ENCODE measurements around the gene OR11A1.

The OR11A1 gene
- total RNA-seq = 0 reads per million in 3 donors

GRCh38 chr6:29456971-29457370 lies at the start of gene OR11A1, which contains the start of gene OR2H1:
Gene OR11A1 (minus strand): TSS chr6:29457071. CDS start chr6:29427641, 29,430 bp downstream.
Gene OR2H1 (plus strand): TSS chr6:29457155. CDS start chr6:29461770, 4,615 bp downstream.
- H3K27me3 ChIP-seq (replicated peaks; ENCODE audit: control insufficient read depth, insufficient read depth, low read length, poor library complexity, severe bottlenecking) = peaks cover 4% of the 10 kb centered on the region

GRCh38 chr6:29506446-29507067 lies 49.7 kb upstream of the OR11A1 start:
- Histone ChIP-seq H3K36me3 (ENCODE audit: control insufficient read depth, insufficient read depth, low read length) (no peaks in the 10 kb centered on the region), H3K4me1 (ENCODE audit: control insufficient read depth, insufficient read depth, low read length, poor library complexity, severe bottlenecking) (no peaks in the 10 kb centered on the region), H3K9me3 (ENCODE audit: control insufficient read depth, low read length) (no peaks in the 10 kb centered on the region), H3K27ac (ENCODE audit: insufficient read depth, low read length, poor library complexity, severe bottlenecking) (no peak overlapping the region), H3K4me3 (ENCODE audit: insufficient read depth, low read depth, low read length, poor library complexity, severe bottlenecking) (no peak overlapping the region), H3K27me3 (replicated peaks; ENCODE audit: control insufficient read depth, insufficient read depth, low read length, poor library complexity, severe bottlenecking) (no peaks in the 10 kb centered on the region)
- DNase-seq = no peak

More at GRCh38 chr6:29456971-29457370, at the start of gene OR11A1, which contains the start of gene OR2H1:
- H3K4me3 ChIP-seq (ENCODE audit: insufficient read depth, low read depth, low read length, poor library complexity, severe bottlenecking) = no peak within 1 kb of the TSS
- no peaks in the 10 kb centered on the region for H3K9me3 ChIP-seq (ENCODE audit: control insufficient read depth, low read length)
- DNase-seq = no peak
- H3K27ac ChIP-seq (ENCODE audit: insufficient read depth, low read length, poor library complexity, severe bottlenecking) = no peak within 1 kb of the TSS
- H3K36me3 ChIP-seq (ENCODE audit: control insufficient read depth, insufficient read depth, low read length) = no peaks in the 10 kb centered on the region
- no peaks in the 10 kb centered on the region for H3K4me1 ChIP-seq (ENCODE audit: control insufficient read depth, insufficient read depth, low read length, poor library complexity, severe bottlenecking)

GRCh38 chr6:29505808-29506207 lies 48.9 kb upstream of the OR11A1 start:
- H3K27me3 ChIP-seq (replicated peaks; ENCODE audit: control insufficient read depth, insufficient read depth, low read length, poor library complexity, severe bottlenecking) = no peaks in the 10 kb centered on the region
- no peaks in the 10 kb centered on the region for H3K9me3 ChIP-seq (ENCODE audit: control insufficient read depth, low read length)
- no peaks in the 10 kb centered on the region for H3K4me1 ChIP-seq (ENCODE audit: control insufficient read depth, insufficient read depth, low read length, poor library complexity, severe bottlenecking)
- H3K27ac ChIP-seq (ENCODE audit: insufficient read depth, low read length, poor library complexity, severe bottlenecking) = no peak overlapping the region
- H3K4me3 ChIP-seq (ENCODE audit: insufficient read depth, low read depth, low read length, poor library complexity, severe bottlenecking) = no peak overlapping the region
- no peaks in the 10 kb centered on the region for H3K36me3 ChIP-seq (ENCODE audit: control insufficient read depth, insufficient read depth, low read length)
- no peak for DNase-seq

GRCh38 chr6:29504961-29505360 lies 48.1 kb upstream of the OR11A1 start:
- H3K27ac ChIP-seq (ENCODE audit: insufficient read depth, low read length, poor library complexity, severe bottlenecking) = no peak overlapping the region
- no peak overlapping the region for H3K4me3 ChIP-seq (ENCODE audit: insufficient read depth, low read depth, low read length, poor library complexity, severe bottlenecking)
- H3K36me3 ChIP-seq (ENCODE audit: control insufficient read depth, insufficient read depth, low read length) = no peaks in the 10 kb centered on the region
- peaks cover 3% of the 10 kb centered on the region for H3K27me3 ChIP-seq (replicated peaks; ENCODE audit: control insufficient read depth, insufficient read depth, low read length, poor library complexity, severe bottlenecking)
- H3K9me3 ChIP-seq (ENCODE audit: control insufficient read depth, low read length) = no peaks in the 10 kb centered on the region
- no peak for DNase-seq
- H3K4me1 ChIP-seq (ENCODE audit: control insufficient read depth, insufficient read depth, low read length, poor library complexity, severe bottlenecking) = no peaks in the 10 kb centered on the region

- Histone ChIP-seq H3K27me3 (replicated peaks; ENCODE audit: control insufficient read depth, insufficient read depth, low read length, poor library complexity, severe bottlenecking) (peaks cover 4% of the 10 kb centered on the region), H3K4me1 (ENCODE audit: control insufficient read depth, insufficient read depth, low read length, poor library complexity, severe bottlenecking) (no peaks in the 10 kb centered on the region), H3K4me3 (ENCODE audit: insufficient read depth, low read depth, low read length, poor library complexity, severe bottlenecking) (no peak overlapping the region), H3K36me3 (ENCODE audit: control insufficient read depth, insufficient read depth, low read length) (no peaks in the 10 kb centered on the region), H3K27ac (ENCODE audit: insufficient read depth, low read length, poor library complexity, severe bottlenecking) (no peak overlapping the region), H3K9me3 (ENCODE audit: control insufficient read depth, low read length) (no peaks in the 10 kb centered on the region)
- no peak for DNase-seq
These were observed 45.7 kb upstream of the OR11A1 start for GRCh38 chr6:29502597-29502996.

- H3K4me1 ChIP-seq (ENCODE audit: control insufficient read depth, insufficient read depth, low read length, poor library complexity, severe bottlenecking) = no peaks in the 10 kb centered on the region
- DNase-seq = no peak
- peaks cover 4% of the 10 kb centered on the region for H3K27me3 ChIP-seq (replicated peaks; ENCODE audit: control insufficient read depth, insufficient read depth, low read length, poor library complexity, severe bottlenecking)
- H3K9me3 ChIP-seq (ENCODE audit: control insufficient read depth, low read length) = no peaks in the 10 kb centered on the region
- H3K36me3 ChIP-seq (ENCODE audit: control insufficient read depth, insufficient read depth, low read length) = no peaks in the 10 kb centered on the region
- H3K4me3 ChIP-seq (ENCODE audit: insufficient read depth, low read depth, low read length, poor library complexity, severe bottlenecking) = no peak overlapping the region
- no peak overlapping the region for H3K27ac ChIP-seq (ENCODE audit: insufficient read depth, low read length, poor library complexity, severe bottlenecking)
These were observed 45.3 kb upstream of the OR11A1 start for GRCh38 chr6:29502181-29502580.

GRCh38 chr6:29501106-29501505 lies 44.2 kb upstream of the OR11A1 start:
- H3K36me3 ChIP-seq (ENCODE audit: control insufficient read depth, insufficient read depth, low read length) = no peaks in the 10 kb centered on the region
- H3K27me3 ChIP-seq (replicated peaks; ENCODE audit: control insufficient read depth, insufficient read depth, low read length, poor library complexity, severe bottlenecking) = peaks cover 4% of the 10 kb centered on the region
- DNase-seq = no peak
- H3K4me1 ChIP-seq (ENCODE audit: control insufficient read depth, insufficient read depth, low read length, poor library complexity, severe bottlenecking) = no peaks in the 10 kb centered on the region
- no peak overlapping the region for H3K4me3 ChIP-seq (ENCODE audit: insufficient read depth, low read depth, low read length, poor library complexity, severe bottlenecking)
- H3K27ac ChIP-seq (ENCODE audit: insufficient read depth, low read length, poor library complexity, severe bottlenecking) = no peak overlapping the region
- no peaks in the 10 kb centered on the region for H3K9me3 ChIP-seq (ENCODE audit: control insufficient read depth, low read length)

- H3K4me1 ChIP-seq (ENCODE audit: control insufficient read depth, insufficient read depth, low read length, poor library complexity, severe bottlenecking) = no peaks in the 10 kb centered on the region
- H3K4me3 ChIP-seq (ENCODE audit: insufficient read depth, low read depth, low read length, poor library complexity, severe bottlenecking) = no peak overlapping the region
- no peak for DNase-seq
- H3K27me3 ChIP-seq (replicated peaks; ENCODE audit: control insufficient read depth, insufficient read depth, low read length, poor library complexity, severe bottlenecking) = peaks cover 4% of the 10 kb centered on the region
- H3K36me3 ChIP-seq (ENCODE audit: control insufficient read depth, insufficient read depth, low read length) = no peaks in the 10 kb centered on the region
- no peak overlapping the region for H3K27ac ChIP-seq (ENCODE audit: insufficient read depth, low read length, poor library complexity, severe bottlenecking)
- H3K9me3 ChIP-seq (ENCODE audit: control insufficient read depth, low read length) = no peaks in the 10 kb centered on the region
These were observed 43.7 kb upstream of the OR11A1 start for GRCh38 chr6:29500594-29500993.

- Histone ChIP-seq H3K27ac (ENCODE audit: insufficient read depth, low read length, poor library complexity, severe bottlenecking) (no peak overlapping the region), H3K27me3 (replicated peaks; ENCODE audit: control insufficient read depth, insufficient read depth, low read length, poor library complexity, severe bottlenecking) (peaks cover 4% of the 10 kb centered on the region), H3K4me1 (ENCODE audit: control insufficient read depth, insufficient read depth, low read length, poor library complexity, severe bottlenecking) (no peaks in the 10 kb centered on the region), H3K4me3 (ENCODE audit: insufficient read depth, low read depth, low read length, poor library complexity, severe bottlenecking) (no peak overlapping the region), H3K36me3 (ENCODE audit: control insufficient read depth, insufficient read depth, low read length) (no peaks in the 10 kb centered on the region), H3K9me3 (ENCODE audit: control insufficient read depth, low read length) (no peaks in the 10 kb centered on the region)
- DNase-seq = no peak
These were observed 42.8 kb upstream of the OR11A1 start for GRCh38 chr6:29499704-29500103.

- H3K36me3 ChIP-seq (ENCODE audit: control insufficient read depth, insufficient read depth, low read length) = no peaks in the 10 kb centered on the region
- H3K4me3 ChIP-seq (ENCODE audit: insufficient read depth, low read depth, low read length, poor library complexity, severe bottlenecking) = no peak overlapping the region
- DNase-seq = no peak
- H3K27me3 ChIP-seq (replicated peaks; ENCODE audit: control insufficient read depth, insufficient read depth, low read length, poor library complexity, severe bottlenecking) = peaks cover 4% of the 10 kb centered on the region
- H3K4me1 ChIP-seq (ENCODE audit: control insufficient read depth, insufficient read depth, low read length, poor library complexity, severe bottlenecking) = no peaks in the 10 kb centered on the region
- H3K9me3 ChIP-seq (ENCODE audit: control insufficient read depth, low read length) = no peaks in the 10 kb centered on the region
- no peak overlapping the region for H3K27ac ChIP-seq (ENCODE audit: insufficient read depth, low read length, poor library complexity, severe bottlenecking)
These were observed 40.1 kb upstream of the OR11A1 start for GRCh38 chr6:29496961-29497360.
